Stomach smooth muscle (tissue), 2 donors: Measurements from ENCODE around the gene ZBTB12.
"Not testable (repeated sequence)": the region's sequence is repeated elsewhere in the genome, so short reads cannot be mapped to it uniquely, and the experiment has no call there.

Experiments
- H3K27ac ChIP-seq: one replicate; pipeline ENCODE4 v1.7.0; 2013; ENCODE audit warnings: mild to moderate bottlenecking, low read length, inconsistent platforms
- H3K27me3 ChIP-seq, 2 donors: one replicate each; pipeline ENCODE4 v1.7.0; 2013; ENCODE audit warnings: low read length in 2 of 2; ENCODE audit not compliant: insufficient read depth in 2 of 2, control insufficient read depth in 1 of 2
- H3K36me3 ChIP-seq, 2 donors: one replicate each; pipeline ENCODE4 v1.7.0; 2013; ENCODE audit warnings: low read length in 2 of 2; ENCODE audit not compliant: control insufficient read depth in 2 of 2, insufficient read depth in 2 of 2
- H3K4me1 ChIP-seq: one replicate; pipeline ENCODE4 v1.7.0; 2013; ENCODE audit warnings: low read length; ENCODE audit not compliant: control insufficient read depth, insufficient read depth
- H3K4me3 ChIP-seq, 2 donors: one replicate each; pipeline ENCODE4 v1.7.0; 2013; ENCODE audit warnings: low read length in 2 of 2
- H3K9ac ChIP-seq, 2 donors: one replicate each; pipeline ENCODE4 v1.7.0; 2013; ENCODE audit warnings: low read length in 2 of 2, mild to moderate bottlenecking in 1 of 2
- H3K9me3 ChIP-seq, 2 donors: one replicate each; pipeline ENCODE4 v1.7.0; 2013; ENCODE audit warnings: low read length in 2 of 2; ENCODE audit not compliant: control insufficient read depth in 2 of 2
- donor health status: healthy.
- donor health status: Pancreatic carcinoma.

The ZBTB12 gene

GRCh38 chr6:31862344-31863235 lies 39.3 kb downstream of the ZBTB12 start, which contains the start of gene NEU1:
TSS of gene NEU1 (minus strand) at chr6:31862821. CDS start at chr6:31862776, 45 bp downstream.
- peak within 1 kb of the TSS; percentile 80 for H3K27ac ChIP-seq
- peak within 1 kb of the TSS; percentile 93 to 94 for H3K9ac ChIP-seq
- no peaks in the 10 kb centered on the region for H3K9me3 ChIP-seq
- peaks cover 28% of the 10 kb centered on the region for H3K4me1 ChIP-seq
- H3K36me3 ChIP-seq, result peaks cover 18 to 25% of the 10 kb centered on the region in 2 donors
- no peaks in the 10 kb centered on the region for H3K27me3 ChIP-seq
- H3K4me3 ChIP-seq, result peak within 1 kb of the TSS; percentile 88 to 95

GRCh38 chr6:31861919-31862343 lies 40.0 kb downstream of the ZBTB12 start:
- H3K9me3 ChIP-seq, result no peaks in the 10 kb centered on the region
- H3K36me3 ChIP-seq, result peaks cover 24 to 30% of the 10 kb centered on the region in 2 donors
- H3K4me1 ChIP-seq, result peaks cover 28% of the 10 kb centered on the region
- H3K4me3 ChIP-seq, result peak overlapping the region; percentile 88 to 95
- peak overlapping the region; percentile 80 for H3K27ac ChIP-seq
- no peaks in the 10 kb centered on the region for H3K27me3 ChIP-seq
- peak overlapping the region; percentile 93 to 94 for H3K9ac ChIP-seq

DNA sequence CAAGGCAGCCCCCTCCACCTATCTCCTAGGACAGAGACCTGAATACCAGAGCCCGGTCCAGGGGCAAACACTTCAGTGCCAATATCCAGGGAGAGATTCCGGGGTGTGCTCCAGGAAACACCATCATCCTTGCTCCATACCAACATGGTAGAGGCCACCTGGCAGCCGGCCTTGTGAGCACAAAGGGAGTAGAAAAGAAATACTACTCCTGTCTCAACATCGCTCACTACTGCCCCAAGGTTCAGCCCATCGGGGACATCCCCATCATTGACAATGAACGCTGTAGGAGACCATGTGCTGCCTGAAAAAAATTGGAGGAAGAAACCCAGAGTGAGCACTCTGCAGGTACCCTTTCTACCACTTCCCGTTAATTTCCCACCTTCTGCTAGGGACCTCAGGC lies 40.7 kb downstream of the ZBTB12 start:
- Histone ChIP-seq H3K27me3 (no peaks in the 10 kb centered on the region), H3K4me1 (peaks cover 25% of the 10 kb centered on the region), H3K27ac (no peak overlapping the region), H3K4me3 (no peak overlapping the region), H3K9ac (no peak overlapping the region), H3K9me3 (no peaks in the 10 kb centered on the region), H3K36me3 (peaks cover 24 to 30% of the 10 kb centered on the region in 2 donors)

DNA sequence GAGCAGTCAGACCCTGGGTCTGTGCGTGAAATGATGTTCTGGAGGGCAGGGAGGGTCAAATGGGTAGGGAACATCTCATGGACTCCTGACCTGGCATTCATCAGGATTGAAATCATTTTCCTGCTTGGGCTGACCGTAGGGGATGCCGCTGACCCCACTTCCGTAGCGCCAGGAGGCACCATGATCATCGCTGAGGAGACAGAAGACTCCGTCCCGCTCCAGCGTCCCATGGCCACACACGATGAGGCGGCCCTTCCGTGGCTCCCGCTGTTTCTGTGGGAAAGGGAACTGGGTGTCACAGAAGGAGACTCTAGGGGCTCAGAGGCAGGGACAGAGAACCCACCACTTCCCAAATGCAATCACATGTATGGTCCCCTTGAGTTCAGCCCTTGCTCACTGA lies 41.5 kb downstream of the ZBTB12 start:
- peaks cover 24 to 30% of the 10 kb centered on the region in 2 donors for H3K36me3 ChIP-seq

DNA sequence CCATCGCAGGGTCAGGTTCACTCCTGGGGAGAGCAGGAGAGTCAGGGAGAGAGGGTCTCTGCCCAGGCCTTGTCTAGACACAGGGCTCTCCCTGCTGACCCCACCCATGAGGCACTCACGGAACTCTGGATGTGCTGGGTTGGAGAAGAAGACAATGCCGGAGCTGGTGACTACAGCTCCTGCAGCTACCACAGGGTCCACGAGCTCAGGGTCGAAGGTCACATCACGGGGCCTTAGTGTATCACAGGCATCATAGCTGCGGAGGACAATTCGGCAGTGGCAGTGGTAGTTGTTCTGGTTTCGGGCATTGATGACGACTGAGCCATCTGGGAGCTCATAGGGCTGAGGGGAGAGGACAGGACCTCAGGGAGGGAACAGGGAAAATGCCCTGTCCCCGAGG lies 42.0 kb downstream of the ZBTB12 start:
- peaks cover 24 to 30% of the 10 kb centered on the region in 2 donors for H3K36me3 ChIP-seq
- no peak overlapping the region for H3K27ac ChIP-seq
- no peak overlapping the region for H3K9ac ChIP-seq
- H3K27me3 ChIP-seq, result no peaks in the 10 kb centered on the region
- peaks cover 24% of the 10 kb centered on the region for H3K4me1 ChIP-seq
- no peak overlapping the region for H3K4me3 ChIP-seq
- no peaks in the 10 kb centered on the region for H3K9me3 ChIP-seq

More for the DNA sequence above, 41.5 kb downstream of the ZBTB12 start:
- Histone ChIP-seq H3K9ac (no peak overlapping the region), H3K4me3 (no peak overlapping the region), H3K4me1 (peaks cover 24% of the 10 kb centered on the region), H3K27me3 (no peaks in the 10 kb centered on the region), H3K27ac (no peak overlapping the region), H3K9me3 (no peaks in the 10 kb centered on the region)

GRCh38 chr6:31858707-31859106 lies 43.2 kb downstream of the ZBTB12 start:
- H3K4me3 ChIP-seq, result no peak overlapping the region
- no peak overlapping the region for H3K9ac ChIP-seq
- no peaks in the 10 kb centered on the region for H3K9me3 ChIP-seq
- H3K4me1 ChIP-seq, result peaks cover 17% of the 10 kb centered on the region
- peaks cover 24 to 30% of the 10 kb centered on the region in 2 donors for H3K36me3 ChIP-seq
- no peak overlapping the region for H3K27ac ChIP-seq
- no peaks in the 10 kb centered on the region for H3K27me3 ChIP-seq

DNA sequence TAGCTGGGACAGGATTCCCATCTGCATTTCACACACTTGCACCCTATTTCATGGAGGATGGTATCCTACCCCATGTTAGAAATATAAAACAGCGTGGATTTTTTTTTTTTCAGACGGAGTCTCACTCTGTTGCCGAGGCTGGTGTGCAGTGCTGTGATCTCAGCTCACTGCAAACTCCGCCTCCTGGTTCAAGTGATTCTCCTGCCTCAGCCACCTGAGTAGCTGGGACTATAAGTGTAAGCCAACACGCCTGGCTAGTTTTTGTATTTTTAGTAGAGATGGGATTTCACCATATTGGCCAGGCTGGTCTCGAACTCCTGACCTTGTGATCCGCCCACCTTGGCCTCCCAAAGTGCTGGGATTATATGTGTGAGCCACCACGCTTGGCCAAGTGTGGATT lies 44.1 kb downstream of the ZBTB12 start:
- H3K9ac ChIP-seq, H3K27ac ChIP-seq, H3K4me3 ChIP-seq, H3K27me3 ChIP-seq, H3K9me3 ChIP-seq: not testable (repeated sequence)
- peaks cover 12% of the 10 kb centered on the region for H3K4me1 ChIP-seq
- H3K36me3 ChIP-seq, result peaks cover 24 to 30% of the 10 kb centered on the region in 2 donors

GRCh38 chr6:31851980-31852718 lies 49.7 kb downstream of the ZBTB12 start:
- H3K9ac ChIP-seq, H3K27ac ChIP-seq, H3K36me3 ChIP-seq, H3K4me3 ChIP-seq, H3K27me3 ChIP-seq, H3K4me1 ChIP-seq, H3K9me3 ChIP-seq: not testable (repeated sequence)

- Histone ChIP-seq H3K36me3 (no peaks in the 10 kb centered on the region), H3K27me3 (no peaks in the 10 kb centered on the region), H3K9ac (no peak overlapping the region), H3K4me3 (no peak overlapping the region), H3K4me1 (no peaks in the 10 kb centered on the region), H3K27ac (no peak overlapping the region), H3K9me3 (no peaks in the 10 kb centered on the region)
Observed at GRCh38 chr6:31851485-31851832, 50.4 kb downstream of the ZBTB12 start.

DNA sequence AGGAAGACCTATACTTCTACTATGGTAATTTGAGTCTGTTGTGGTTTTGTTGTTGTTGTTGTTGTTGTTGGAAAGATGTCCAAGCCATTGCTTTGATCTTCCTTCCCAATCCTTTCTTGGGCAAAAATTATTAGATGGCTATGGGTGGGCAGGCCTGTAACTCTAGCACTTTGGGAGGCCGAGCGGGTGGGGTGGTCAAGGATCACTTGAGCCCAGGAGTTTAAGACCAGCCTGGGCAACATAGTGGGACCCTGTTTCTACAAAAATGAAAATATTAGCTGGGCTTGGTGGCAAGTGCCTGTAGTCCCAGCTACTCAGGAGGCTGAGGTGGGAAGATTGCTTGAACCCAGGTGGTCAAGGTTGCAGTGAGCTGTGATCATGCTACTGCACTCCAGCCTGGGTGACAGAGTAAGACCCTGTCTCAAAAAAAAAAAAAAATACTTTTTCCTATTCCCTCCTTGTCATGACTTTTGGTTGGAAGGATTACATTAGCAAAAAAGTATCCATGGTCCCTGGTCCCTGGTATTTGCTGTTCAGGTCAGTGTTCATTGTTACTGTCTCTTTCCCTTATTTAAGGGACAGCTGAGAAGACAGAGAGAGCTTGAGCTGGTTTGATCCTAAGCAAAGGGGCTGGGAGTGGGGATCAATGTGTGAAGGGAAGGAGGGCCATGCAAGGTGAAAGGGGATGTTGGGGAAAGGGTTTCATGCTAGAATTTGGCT lies 51.0 kb downstream of the ZBTB12 start:
- H3K4me1 ChIP-seq, result no peaks in the 10 kb centered on the region
- no peak overlapping the region for H3K4me3 ChIP-seq
- no peaks in the 10 kb centered on the region for H3K27me3 ChIP-seq
- H3K9ac ChIP-seq, result no peak overlapping the region
- no peaks in the 10 kb centered on the region for H3K9me3 ChIP-seq
- H3K36me3 ChIP-seq, result no peaks in the 10 kb centered on the region
- no peak overlapping the region for H3K27ac ChIP-seq
